HG03095 (cell line): ENCODE data around the gene C6orf136.
"Not testable (repeated sequence)": the region's sequence is repeated elsewhere in the genome, so short reads cannot be mapped to it uniquely, and the experiment has no call there.

ENCODE experiments used
- ATAC-seq: cut with Tn5 transposase; IDR thresholded peaks from one replicate; pipeline ENCODE4 v1.9.1; 2021; ENCODE audit warnings: moderate library complexity; ENCODE audit not compliant: unreplicated experiment

The C6orf136 gene

GRCh38 chr6:30646450-30647241 lies at the start of gene C6orf136:
C6orf136 (plus strand) TSS chr6:30647133; CDS start chr6:30647232, 99 bp downstream.
- ATAC-seq = peak; percentile 43

GRCh38 chr6:30597315-30598144 lies 49.4 kb upstream of the C6orf136 start:
- ATAC-seq = not testable (repeated sequence)

- no peak for ATAC-seq
Measured at GRCh38 chr6:30598912-30599624, 47.9 kb upstream of the C6orf136 start.

GRCh38 chr6:30599625-30600324 lies 47.2 kb upstream of the C6orf136 start:
- ATAC-seq = no peak

- ATAC-seq = no peak
Measured at GRCh38 chr6:30600451-30600961, 46.4 kb upstream of the C6orf136 start.

GRCh38 chr6:30601436-30601814 lies 45.5 kb upstream of the C6orf136 start:
- no peak for ATAC-seq

GRCh38 chr6:30601815-30602641 lies 44.9 kb upstream of the C6orf136 start:
- no peak for ATAC-seq

- ATAC-seq = no peak
Measured at GRCh38 chr6:30603961-30604360, 43.0 kb upstream of the C6orf136 start.

- ATAC-seq = no peak
Measured at GRCh38 chr6:30610065-30610464, 36.9 kb upstream of the C6orf136 start.

- no peak for ATAC-seq
Measured at GRCh38 chr6:30611150-30611855, 35.6 kb upstream of the C6orf136 start.

- no peak for ATAC-seq
Measured at GRCh38 chr6:30611856-30612194, 35.1 kb upstream of the C6orf136 start.

GRCh38 chr6:30612213-30612612 lies 34.7 kb upstream of the C6orf136 start:
- ATAC-seq = no peak

GRCh38 chr6:30612687-30613248 lies 34.2 kb upstream of the C6orf136 start:
- ATAC-seq = no peak

GRCh38 chr6:30613251-30614043 lies 33.5 kb upstream of the C6orf136 start:
- ATAC-seq = no peak

- ATAC-seq = no peak
Measured at GRCh38 chr6:30614044-30614842, 32.7 kb upstream of the C6orf136 start.

- ATAC-seq = peak; percentile 53
Measured at GRCh38 chr6:30614843-30615218, 32.1 kb upstream of the C6orf136 start.

- ATAC-seq = no peak
Measured at GRCh38 chr6:30615219-30615957, 31.5 kb upstream of the C6orf136 start.
